Activated naive CD8-positive, alpha-beta T cell treated with anti-CD3 and anti-CD28 coated beads for 36 hours (primary cell): Measurements from ENCODE around the gene ANKRD11. TPM values are rescaled to one million over a fixed set of nuclear protein-coding genes. Genes with fewer than 3 reads are reported as not detected.

Source experiments
- DNase-seq: peaks from one replicate; pipeline ENCODE4 v3.0.0; 2021
- H3K27ac Mint-ChIP-seq: one replicate; pipeline ENCODE4 v1.8.0; 2022; ENCODE audit warnings: mild to moderate bottlenecking, moderate library complexity, mixed read lengths
- H3K27me3 Mint-ChIP-seq: one replicate; pipeline ENCODE4 v1.8.0; 2022; ENCODE audit warnings: mild to moderate bottlenecking, mixed read lengths
- H3K36me3 Mint-ChIP-seq: one replicate; pipeline ENCODE4 v1.8.0; 2021; ENCODE audit warnings: mild to moderate bottlenecking, mixed read lengths
- H3K4me1 Mint-ChIP-seq: one replicate; pipeline ENCODE4 v1.8.0; 2021; ENCODE audit warnings: mixed read lengths
- H3K4me3 Mint-ChIP-seq: one replicate; pipeline ENCODE4 v1.8.0; 2022; ENCODE audit warnings: mild to moderate bottlenecking, moderate library complexity, mixed read lengths
- H3K9me3 Mint-ChIP-seq: one replicate; pipeline ENCODE4 v1.8.0; 2022; ENCODE audit warnings: mixed read lengths
- total RNA-seq, 2 experiments: library from RNA; stranded (reverse); gene quantifications; one replicate each; pipeline ENCODE4 v1.2.3, GENCODE V29; 2021

Gene ANKRD11
- total RNA-seq, 2 experiments from 2014 or later, result 129 to 142 TPM

DNA sequence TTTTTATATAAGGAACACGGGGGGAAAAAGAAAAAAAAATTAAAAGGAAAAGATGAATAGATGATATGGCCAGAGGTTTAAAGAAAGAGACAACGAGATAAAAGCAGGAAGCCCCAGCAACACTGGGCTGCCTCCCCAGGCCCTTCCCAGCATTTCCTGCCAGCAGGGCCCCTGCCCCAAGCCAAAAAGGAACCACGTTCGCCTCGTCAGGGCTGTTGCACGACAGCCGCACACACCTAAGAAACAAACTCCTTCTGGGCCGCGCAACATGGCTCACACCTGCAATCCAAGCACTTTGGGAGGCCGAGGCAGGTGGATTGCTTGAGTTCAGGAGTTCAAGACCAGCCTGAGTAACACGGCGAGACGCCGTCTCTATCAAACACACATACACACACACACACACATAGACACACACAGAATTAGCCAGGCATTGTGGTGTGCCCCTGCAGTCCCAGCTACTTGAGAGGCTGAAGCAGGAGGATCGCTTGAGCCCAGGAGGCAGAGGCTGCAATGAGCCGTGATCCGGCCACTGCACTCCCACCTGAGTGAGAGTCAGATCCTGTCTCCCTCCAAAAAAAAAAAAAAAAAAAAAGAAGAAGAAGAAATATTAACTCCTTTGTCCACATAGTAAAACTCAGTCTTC, 83.0 kb downstream of the ANKRD11 start:
- Mint-ChIP-seq H3K4me1 (peaks cover 83% of the 10 kb centered on the region), H3K27me3 (no peaks in the 10 kb centered on the region), H3K4me3 (peak overlapping the region; percentile 62), H3K27ac (peak overlapping the region; percentile 89), H3K36me3 (peaks cover 28% of the 10 kb centered on the region), H3K9me3 (no peaks in the 10 kb centered on the region)
- peak; percentile 39 for DNase-seq

DNA sequence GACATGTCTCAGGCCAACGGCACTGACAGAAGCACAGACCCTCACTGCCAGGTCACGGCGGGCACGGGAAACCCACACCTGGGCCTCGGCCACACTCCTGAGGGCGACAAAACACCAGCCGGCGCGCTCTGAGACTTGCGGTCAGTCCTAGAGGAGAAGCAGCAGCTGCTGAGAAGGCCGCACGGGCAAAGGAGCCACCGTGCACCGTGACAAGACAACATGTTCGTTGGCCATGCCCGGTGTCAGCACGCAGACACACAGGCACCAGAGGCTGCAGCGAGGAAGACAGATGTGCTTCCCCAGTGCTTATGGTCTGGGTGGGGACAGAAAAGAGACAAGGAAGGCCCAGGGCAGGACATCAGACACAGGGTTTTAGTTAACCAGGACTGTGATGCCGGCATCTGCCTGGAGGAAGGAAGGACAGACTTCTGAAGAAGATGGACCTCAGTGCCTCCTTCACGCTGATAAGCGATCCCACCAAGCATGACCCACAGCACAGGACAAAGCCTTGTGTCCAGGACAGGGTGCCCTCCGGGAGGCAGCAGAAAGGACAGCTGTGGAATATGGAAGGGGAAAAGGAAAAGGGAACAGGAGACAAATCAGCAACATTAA, 84.0 kb downstream of the ANKRD11 start:
- peak overlapping the region; percentile 89 for H3K27ac Mint-ChIP-seq
- no peaks in the 10 kb centered on the region for H3K9me3 Mint-ChIP-seq
- no peak for DNase-seq
- H3K36me3 Mint-ChIP-seq, result peaks cover 25% of the 10 kb centered on the region
- peaks cover 85% of the 10 kb centered on the region for H3K4me1 Mint-ChIP-seq
- H3K27me3 Mint-ChIP-seq, result no peaks in the 10 kb centered on the region
- peak overlapping the region; percentile 30 for H3K4me3 Mint-ChIP-seq

DNA sequence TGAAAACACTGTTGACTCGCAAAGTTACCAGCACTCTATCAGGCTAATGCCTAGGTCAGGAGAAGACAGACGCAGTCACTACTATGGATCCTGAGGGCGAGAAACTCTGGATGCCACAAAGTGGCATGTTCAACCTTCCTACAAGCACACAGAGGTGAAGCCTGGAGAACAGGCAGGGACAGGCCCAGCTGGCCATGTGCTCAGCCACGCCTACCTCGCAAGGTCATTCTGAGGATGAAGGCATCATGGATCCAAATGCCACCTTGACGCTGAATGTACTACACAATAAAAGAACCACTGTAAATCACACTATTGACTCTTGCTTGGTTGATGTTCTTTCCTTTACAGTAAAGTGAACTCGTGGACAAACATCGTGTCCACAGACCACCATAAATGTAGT, 85.8 kb downstream of the ANKRD11 start:
- H3K4me3 Mint-ChIP-seq, result no peak overlapping the region
- no peak for DNase-seq
- H3K27me3 Mint-ChIP-seq, result no peaks in the 10 kb centered on the region
- peaks cover 75% of the 10 kb centered on the region for H3K4me1 Mint-ChIP-seq
- peak overlapping the region; percentile 88 for H3K27ac Mint-ChIP-seq
- H3K9me3 Mint-ChIP-seq, result no peaks in the 10 kb centered on the region
- peaks cover 22% of the 10 kb centered on the region for H3K36me3 Mint-ChIP-seq

DNA sequence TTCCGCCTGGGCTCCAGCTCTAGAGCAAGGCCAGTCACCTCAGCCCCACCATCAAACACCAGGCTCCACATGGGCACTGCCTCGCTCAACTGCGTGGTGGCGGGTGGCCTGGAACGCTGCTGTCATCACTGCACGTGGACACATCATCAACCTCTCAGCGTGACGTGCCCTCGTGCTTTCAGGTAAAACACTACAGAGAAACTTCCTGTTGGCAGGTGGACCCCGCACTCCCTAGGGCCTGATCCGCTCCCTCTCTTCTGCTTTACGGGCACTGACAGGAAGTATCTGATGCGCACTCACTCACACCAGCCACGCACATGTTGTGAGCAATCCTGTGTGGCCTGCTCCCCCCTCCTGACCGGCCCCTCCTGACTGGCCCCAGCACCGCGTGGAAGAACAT, 87.4 kb downstream of the ANKRD11 start:
- Mint-ChIP-seq H3K36me3 (peaks cover 24% of the 10 kb centered on the region), H3K27me3 (no peaks in the 10 kb centered on the region)

DNA sequence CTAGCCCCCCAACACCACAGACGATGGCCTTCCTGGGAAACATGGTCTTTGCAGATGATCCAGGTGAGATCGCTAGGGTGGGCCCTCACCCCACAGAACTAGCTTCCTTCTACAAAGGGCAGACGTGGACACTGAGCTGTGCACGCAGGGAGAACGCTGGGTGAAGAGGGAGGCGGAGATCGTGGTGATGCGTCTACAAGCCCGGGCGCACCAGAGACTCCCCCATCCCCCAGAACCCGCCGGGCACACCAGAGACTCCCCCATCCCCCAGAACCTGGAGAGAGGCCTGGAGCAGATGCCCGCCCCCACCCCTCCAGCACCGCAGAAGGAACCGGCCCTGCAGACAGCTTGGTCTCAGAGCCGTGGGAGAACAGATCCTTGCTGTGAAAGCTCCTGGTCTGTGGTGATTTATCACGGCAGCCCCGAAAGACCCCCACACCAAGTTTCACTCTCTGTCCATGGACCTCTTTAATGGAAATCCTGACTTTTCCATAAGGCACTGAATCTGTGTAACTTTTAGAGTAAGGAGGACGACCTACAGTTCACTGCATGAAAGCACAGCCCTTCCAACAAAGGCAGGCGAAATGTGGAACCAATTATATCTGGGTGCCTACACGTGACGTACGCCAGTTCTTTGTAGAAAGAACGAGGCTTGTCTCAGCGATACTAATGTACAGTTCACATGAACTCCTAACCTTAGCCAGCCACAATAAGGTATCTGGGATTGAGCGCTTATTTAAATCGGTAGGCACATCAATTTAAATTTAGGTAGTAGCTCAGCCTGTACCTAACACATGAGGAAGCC, 88.5 kb downstream of the ANKRD11 start:
- peaks cover 61% of the 10 kb centered on the region for H3K4me1 Mint-ChIP-seq
- H3K9me3 Mint-ChIP-seq, result no peaks in the 10 kb centered on the region
- H3K27me3 Mint-ChIP-seq, result no peaks in the 10 kb centered on the region
- peaks cover 24% of the 10 kb centered on the region for H3K36me3 Mint-ChIP-seq
- no peak for DNase-seq
- no peak overlapping the region for H3K4me3 Mint-ChIP-seq
- H3K27ac Mint-ChIP-seq, result peak overlapping the region; percentile 88

More for the DNA sequence above, 87.4 kb downstream of the ANKRD11 start:
- Mint-ChIP-seq H3K27ac (peak overlapping the region; percentile 88), H3K4me1 (peaks cover 70% of the 10 kb centered on the region), H3K4me3 (peak overlapping the region; percentile 56), H3K9me3 (no peaks in the 10 kb centered on the region)
- DNase-seq, result peak; percentile 43

DNA sequence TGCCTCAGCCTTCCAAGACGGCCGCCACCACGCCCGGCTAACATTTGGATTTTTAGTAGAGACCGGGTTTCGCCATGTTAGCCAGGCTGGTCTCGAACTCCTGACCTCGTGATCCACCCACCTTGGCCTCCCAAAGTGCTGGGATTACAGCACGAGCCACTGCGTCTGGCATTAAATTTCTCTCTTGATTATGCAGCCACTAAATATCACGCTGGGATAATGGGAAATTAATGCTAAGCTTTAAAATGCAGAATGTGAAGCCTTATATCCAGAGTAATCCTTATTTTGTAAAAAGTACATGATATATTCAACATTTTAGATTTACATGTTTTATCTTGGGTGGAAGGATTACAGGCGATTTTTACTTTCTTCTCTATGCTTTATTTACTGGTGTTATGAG, 89.2 kb downstream of the ANKRD11 start:
- Mint-ChIP-seq H3K4me1 (peaks cover 60% of the 10 kb centered on the region), H3K36me3 (peaks cover 21% of the 10 kb centered on the region), H3K9me3 (no peaks in the 10 kb centered on the region), H3K4me3 (no peak overlapping the region), H3K27me3 (no peaks in the 10 kb centered on the region), H3K27ac (peak overlapping the region; percentile 51)
- DNase-seq, result no peak

DNA sequence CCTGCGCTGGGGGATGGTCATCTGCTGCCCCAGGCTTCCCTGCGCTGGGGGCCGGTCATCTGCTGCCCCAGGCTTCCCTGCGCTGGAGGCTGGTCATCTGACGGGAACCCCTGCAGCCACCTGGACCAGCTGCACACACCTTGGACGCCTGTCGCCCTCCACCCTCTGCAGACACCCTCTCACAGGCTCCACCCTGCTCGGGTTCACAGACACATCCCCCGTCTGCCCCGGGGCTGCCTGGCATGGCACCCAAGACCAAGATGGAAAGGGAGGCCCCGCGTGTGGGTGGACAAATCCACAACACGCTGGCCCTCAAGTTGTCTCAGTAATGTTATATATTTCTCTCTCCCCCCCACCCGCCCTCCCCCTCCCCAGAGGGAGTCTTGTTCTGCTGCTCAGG, 89.6 kb downstream of the ANKRD11 start:
- no peak for DNase-seq
- no peaks in the 10 kb centered on the region for H3K9me3 Mint-ChIP-seq
- H3K4me1 Mint-ChIP-seq, result peaks cover 62% of the 10 kb centered on the region
- H3K4me3 Mint-ChIP-seq, result no peak overlapping the region
- H3K27ac Mint-ChIP-seq, result no peak overlapping the region
- H3K36me3 Mint-ChIP-seq, result peaks cover 22% of the 10 kb centered on the region
- H3K27me3 Mint-ChIP-seq, result no peaks in the 10 kb centered on the region

DNA sequence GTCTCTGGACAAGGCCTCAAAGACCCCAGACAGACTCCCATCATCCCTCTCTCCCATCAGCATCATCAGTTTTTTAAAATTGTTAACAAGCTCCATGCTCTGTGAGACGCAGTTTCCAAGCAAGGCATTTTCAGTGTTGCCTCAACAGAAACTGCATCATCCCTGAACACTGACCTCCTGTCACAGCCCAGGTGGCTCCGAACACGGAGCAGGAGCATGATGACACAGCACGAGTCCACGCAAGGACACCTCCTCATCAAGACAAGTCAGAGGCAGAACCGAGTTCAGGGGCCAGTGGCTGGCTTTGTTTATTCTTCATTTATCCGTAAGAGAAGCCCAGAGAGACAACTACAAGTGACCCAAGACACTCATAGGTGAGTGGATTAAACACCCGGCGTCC, 91.4 kb downstream of the ANKRD11 start:
- no peaks in the 10 kb centered on the region for H3K9me3 Mint-ChIP-seq
- DNase-seq, result no peak
- no peak overlapping the region for H3K4me3 Mint-ChIP-seq
- peaks cover 20% of the 10 kb centered on the region for H3K36me3 Mint-ChIP-seq
- peaks cover 63% of the 10 kb centered on the region for H3K4me1 Mint-ChIP-seq
- no peaks in the 10 kb centered on the region for H3K27me3 Mint-ChIP-seq
- peak overlapping the region; percentile 55 for H3K27ac Mint-ChIP-seq

DNA sequence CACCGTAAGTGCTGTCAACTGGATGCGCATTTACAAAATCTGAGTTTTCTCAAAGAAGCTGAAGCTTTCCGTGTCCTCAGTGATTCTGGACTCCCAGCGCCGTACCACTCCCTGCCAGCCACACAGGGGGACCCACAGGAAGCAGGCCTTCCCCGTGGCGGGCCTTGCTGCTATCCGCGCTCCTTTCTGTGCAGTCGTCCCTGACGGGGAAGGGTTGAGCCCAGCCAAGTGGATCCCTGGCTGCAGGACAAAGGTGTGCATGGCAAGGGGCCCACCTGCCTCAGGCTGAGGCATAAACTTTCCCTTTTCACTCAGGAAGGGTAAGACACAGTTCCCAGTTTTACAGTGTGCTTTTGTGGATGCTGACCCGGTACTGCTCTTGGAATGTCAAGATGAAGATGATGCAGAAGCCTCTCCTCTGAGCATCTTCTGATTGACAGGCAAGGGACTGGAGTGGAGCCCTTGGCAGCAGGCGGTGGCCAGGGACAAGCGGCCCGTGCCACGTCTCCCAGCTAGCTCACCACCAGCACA, 93.0 kb downstream of the ANKRD11 start:
- no peak for DNase-seq
- H3K27me3 Mint-ChIP-seq, result no peaks in the 10 kb centered on the region

DNA sequence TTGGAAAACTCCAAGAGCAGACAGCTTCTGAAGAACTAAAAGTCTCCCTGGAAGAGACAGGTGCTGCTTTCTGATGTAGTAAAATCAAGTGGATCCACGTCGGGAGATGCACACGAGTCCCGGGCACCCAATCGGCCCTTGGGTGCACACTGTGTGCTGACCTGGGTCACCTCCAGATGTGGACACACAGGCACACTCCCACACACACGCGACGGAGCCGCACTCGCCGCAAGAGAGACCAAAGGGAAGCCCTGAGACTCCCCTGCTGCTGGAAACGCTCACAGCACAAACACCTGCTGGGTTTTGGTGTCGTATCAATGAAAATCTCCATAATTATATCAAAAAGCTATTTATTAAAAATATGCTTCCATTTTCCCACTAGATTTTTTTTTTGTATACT, 94.2 kb downstream of the ANKRD11 start:
- H3K27me3 Mint-ChIP-seq, result no peaks in the 10 kb centered on the region
- H3K4me1 Mint-ChIP-seq, result peaks cover 64% of the 10 kb centered on the region
- no peak overlapping the region for H3K27ac Mint-ChIP-seq
- no peaks in the 10 kb centered on the region for H3K9me3 Mint-ChIP-seq
- H3K36me3 Mint-ChIP-seq, result peaks cover 17% of the 10 kb centered on the region
- no peak overlapping the region for H3K4me3 Mint-ChIP-seq
- no peak for DNase-seq

More for the DNA sequence above, 93.0 kb downstream of the ANKRD11 start:
- Mint-ChIP-seq H3K4me3 (no peak overlapping the region), H3K9me3 (no peaks in the 10 kb centered on the region), H3K4me1 (peaks cover 62% of the 10 kb centered on the region), H3K27ac (no peak overlapping the region), H3K36me3 (peaks cover 15% of the 10 kb centered on the region)

DNA sequence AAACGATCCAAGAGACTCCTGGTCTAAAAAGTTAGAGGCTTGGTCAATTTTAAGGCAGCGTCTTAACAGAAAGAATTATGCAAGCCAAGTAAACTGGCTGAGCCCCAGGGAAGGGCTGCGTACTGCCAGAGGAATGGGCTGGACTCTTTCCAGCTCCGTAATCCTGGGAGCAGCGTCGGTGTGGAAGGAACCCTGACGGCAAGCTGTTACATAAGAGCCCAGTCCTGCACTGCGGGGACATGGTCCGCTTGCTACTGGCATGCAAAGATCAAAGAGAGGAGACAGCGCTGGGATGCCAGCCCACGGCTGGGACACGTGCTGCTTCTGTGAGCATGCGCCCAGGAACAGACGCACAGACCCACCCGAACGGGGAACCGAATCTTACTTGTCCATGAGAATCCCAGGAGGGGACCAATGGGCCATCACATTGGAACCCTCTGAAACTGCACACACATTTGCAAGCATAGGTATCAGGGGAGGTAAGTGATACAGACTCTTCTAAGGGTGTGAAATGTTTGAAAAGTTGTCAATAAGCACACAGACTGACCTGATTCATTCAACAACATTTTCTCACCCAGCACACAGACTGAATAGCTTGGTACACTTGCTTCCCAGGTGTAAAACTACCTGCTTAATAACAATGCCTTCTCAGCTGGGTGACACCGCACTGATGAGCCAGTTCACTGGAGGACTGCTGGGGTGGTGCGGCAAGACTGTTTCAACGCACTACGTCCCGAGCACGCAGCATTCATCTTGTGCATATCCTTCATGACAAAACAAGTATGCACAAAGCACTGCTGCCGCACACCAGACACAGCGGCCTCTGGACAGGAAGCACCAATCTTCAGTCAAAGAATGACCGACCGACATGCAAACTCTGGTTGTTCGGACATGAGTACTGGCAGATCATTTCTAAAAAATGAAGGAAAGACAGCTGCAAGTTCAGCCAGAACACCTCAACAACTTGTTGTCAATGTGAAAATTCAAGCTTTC, 94.9 kb downstream of the ANKRD11 start:
- H3K36me3 Mint-ChIP-seq, result peaks cover 17% of the 10 kb centered on the region
- H3K27me3 Mint-ChIP-seq, result no peaks in the 10 kb centered on the region
- DNase-seq, result no peak
- no peaks in the 10 kb centered on the region for H3K9me3 Mint-ChIP-seq
- no peak overlapping the region for H3K27ac Mint-ChIP-seq
- peaks cover 62% of the 10 kb centered on the region for H3K4me1 Mint-ChIP-seq
- peak overlapping the region; percentile 7 for H3K4me3 Mint-ChIP-seq

DNA sequence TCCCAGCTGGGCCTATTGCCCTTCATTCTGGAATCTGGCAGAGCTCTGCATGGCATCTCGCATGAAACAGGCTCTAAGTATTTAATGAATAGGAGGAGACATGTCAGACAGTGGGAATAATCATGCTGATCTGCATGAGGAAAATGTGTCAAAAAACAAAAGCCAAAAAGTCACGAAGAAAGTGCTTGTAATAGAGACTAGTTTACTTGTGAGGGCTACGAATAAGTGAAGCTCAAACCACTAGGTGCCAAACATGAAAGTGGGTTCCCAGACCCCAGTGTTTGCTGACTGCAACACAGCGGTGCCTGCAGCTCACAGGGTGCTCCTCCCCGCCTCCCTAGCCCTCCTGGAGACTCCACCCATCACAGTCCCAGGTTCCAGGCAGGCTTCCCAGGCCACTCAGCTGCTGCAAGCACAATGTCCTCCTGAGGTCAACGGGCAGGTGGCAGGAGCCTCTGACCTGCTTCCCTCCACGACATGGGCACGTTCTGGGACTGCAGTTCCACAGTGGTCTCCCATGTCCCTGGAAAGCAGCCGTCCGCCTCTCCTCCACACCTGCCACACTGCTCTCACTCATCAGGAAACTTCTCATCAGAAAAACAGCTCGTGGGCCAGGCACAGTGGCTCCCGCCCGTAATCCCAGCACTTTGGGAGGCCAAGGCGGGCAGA, 96.5 kb downstream of the ANKRD11 start:
- no peak for DNase-seq
- H3K36me3 Mint-ChIP-seq, result peaks cover 21% of the 10 kb centered on the region
- H3K4me1 Mint-ChIP-seq, result peaks cover 61% of the 10 kb centered on the region
- peak overlapping the region; percentile 23 for H3K27ac Mint-ChIP-seq
- H3K4me3 Mint-ChIP-seq, result no peak overlapping the region
- no peaks in the 10 kb centered on the region for H3K9me3 Mint-ChIP-seq
- no peaks in the 10 kb centered on the region for H3K27me3 Mint-ChIP-seq

DNA sequence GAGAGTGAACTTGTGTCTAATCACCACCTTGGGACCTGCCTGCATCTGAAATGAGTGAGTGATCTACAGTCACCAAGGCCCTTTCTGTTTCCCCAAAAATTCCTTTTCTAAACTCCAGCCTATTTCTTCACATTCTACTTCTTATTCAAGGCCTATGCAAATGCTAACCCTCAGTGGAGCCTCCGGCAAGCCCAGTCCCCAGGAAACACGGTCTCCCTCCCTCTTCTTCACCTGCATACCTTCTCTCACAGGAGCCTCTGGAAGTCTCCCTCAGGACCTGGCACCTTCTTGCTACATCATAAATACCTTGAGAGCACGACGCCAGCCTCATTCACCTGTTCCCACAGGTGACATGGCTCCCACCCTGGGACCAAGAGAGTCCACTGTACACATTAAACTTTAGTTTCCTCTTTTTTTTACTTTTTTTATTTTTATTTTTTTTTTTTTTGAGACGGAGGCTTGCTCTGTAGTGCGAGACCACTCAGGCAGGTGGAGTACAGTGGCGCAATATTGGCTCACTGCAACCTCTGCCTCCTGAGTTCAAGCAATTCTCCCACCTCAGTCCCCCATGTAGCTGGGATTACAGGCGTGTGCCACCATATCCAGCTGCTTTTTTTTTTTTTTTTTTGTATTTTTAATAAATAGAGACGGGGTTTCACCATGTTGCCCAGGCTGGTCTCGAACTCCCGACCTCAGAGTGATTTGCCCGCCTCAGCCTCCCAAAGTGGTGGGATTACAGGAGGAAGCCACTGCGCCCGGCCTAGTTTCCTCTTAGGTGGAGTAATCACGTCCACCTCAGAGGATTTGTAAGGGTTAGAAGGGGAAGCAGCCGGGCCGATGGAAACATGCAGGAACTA, 97.3 kb downstream of the ANKRD11 start:
- no peaks in the 10 kb centered on the region for H3K9me3 Mint-ChIP-seq
- peaks cover 23% of the 10 kb centered on the region for H3K36me3 Mint-ChIP-seq
- peak overlapping the region; percentile 74 for H3K27ac Mint-ChIP-seq
- no peak overlapping the region for H3K4me3 Mint-ChIP-seq
- no peak for DNase-seq
- no peaks in the 10 kb centered on the region for H3K27me3 Mint-ChIP-seq
- H3K4me1 Mint-ChIP-seq, result peaks cover 64% of the 10 kb centered on the region
